H1 (cell line): Measurements from ENCODE around the gene CCNI2. TPM values are rescaled to one million over a fixed set of nuclear protein-coding genes. Genes with fewer than 3 reads are reported as not detected.

Experiments used
- CTCF ChIA-PET: fragments of 300-600 bp; sonication (Branson Sonifier 250); formaldehyde crosslinking; loops from one replicate; lab custom pipeline; 2021; ENCODE audit not compliant: partially characterized antibody; lab: Charles Lee
- POLR2A ChIA-PET: fragments of 300-600 bp; sonication (Branson Sonifier 250); formaldehyde crosslinking; loops from one replicate; lab custom pipeline; 2021; ENCODE audit warnings: inconsistent platforms; ENCODE audit not compliant: partially characterized antibody; lab: Charles Lee
- DNase-seq, 2 experiments: peaks; one replicate each; pipeline versions ENCODE4 v3.0.0 to v3.0.0-alpha.2; 2010 to 2022; ENCODE audit warnings: low spot score in 2 of 2, low read depth in 1 of 2, mixed read lengths in 1 of 2
- FAIRE-seq: peaks from 2 replicates; lab custom pipeline; 2011; peaks lifted over from hg19 to GRCh38; lab: Jason Lieb, UNC
- H2AFZ ChIP-seq: 2 replicates; pipeline ENCODE4 v1.8.1; 2012; ENCODE audit warnings: low read length, inconsistent platforms
- H2AK5ac ChIP-seq: 2 replicates; pipeline ENCODE4 v1.6.1; 2013; ENCODE audit warnings: low read depth, low read length
- H2BK120ac ChIP-seq: replicated peaks from 2 replicates; pipeline ENCODE3; 2013; ENCODE audit warnings: low read depth, low read length, inconsistent platforms
- H2BK12ac ChIP-seq: 2 replicates; pipeline ENCODE4 v1.6.1; 2013; ENCODE audit warnings: low read depth, low read length
- H2BK15ac ChIP-seq: 2 replicates; pipeline ENCODE4 v1.6.1; 2013; ENCODE audit warnings: low read length
- H2BK20ac ChIP-seq: 2 replicates; pipeline ENCODE4 v1.6.1; 2013; ENCODE audit warnings: low read length
- H2BK5ac ChIP-seq: 2 replicates; pipeline ENCODE4 v1.6.1; 2013; ENCODE audit warnings: low read depth, low read length
- H3K14ac ChIP-seq: 2 replicates; pipeline ENCODE4 v1.6.1; 2013; ENCODE audit warnings: inconsistent platforms; ENCODE audit not compliant: insufficient read length
- H3K18ac ChIP-seq: 2 replicates; pipeline ENCODE4 v1.6.1; 2013; ENCODE audit warnings: low read length; ENCODE audit errors: extremely low read depth
- H3K23ac ChIP-seq: 2 replicates; pipeline ENCODE4 v1.6.1; 2013; ENCODE audit warnings: inconsistent platforms; ENCODE audit not compliant: insufficient read length
- H3K23me2 ChIP-seq: 2 replicates; pipeline ENCODE4 v1.6.1; 2013; ENCODE audit warnings: low read depth, low read length
- H3K27ac ChIP-seq: 2 replicates; pipeline ENCODE4 v1.6.1; 2011; ENCODE audit warnings: low read depth, low read length, inconsistent platforms
- H3K27me3 ChIP-seq, 4 experiments: replicated peaks in 1 of 4; 1 replicate in 1 of 4; 2 replicates in 3 of 4; pipeline versions ENCODE4 v1.6.1 to v1.8.1; 2011 to 2013; ENCODE audit warnings: low read length in 3 of 4, mild to moderate bottlenecking in 3 of 4, inconsistent platforms in 2 of 4, mixed read lengths in 2 of 4, moderate library complexity in 1 of 4; ENCODE audit not compliant: control insufficient read depth in 3 of 4, insufficient read depth in 3 of 4; ENCODE audit errors: extremely low read depth in 1 of 4
- H3K36me3 ChIP-seq, 4 experiments: 2 replicates each; pipeline versions ENCODE4 v1.6.1 to v1.8.1; 2011 to 2013; ENCODE audit warnings: mild to moderate bottlenecking in 4 of 4, low read length in 3 of 4, moderate library complexity in 2 of 4, control low read depth in 1 of 4, inconsistent platforms in 1 of 4; ENCODE audit not compliant: insufficient read depth in 4 of 4, control insufficient read depth in 2 of 4
- H3K4ac ChIP-seq: replicated peaks from 2 replicates; pipeline ENCODE3; 2013; ENCODE audit warnings: low read length, low read depth, mixed read lengths, inconsistent platforms; ENCODE audit not compliant: insufficient read length
- H3K4me1 ChIP-seq, 4 experiments: replicated peaks in 1 of 4; 1 replicate in 1 of 4; 2 replicates in 3 of 4; pipeline versions ENCODE4 v1.6.1 to v1.8.1; 2011 to 2013; ENCODE audit warnings: low read length in 3 of 4, inconsistent platforms in 2 of 4, mixed read lengths in 1 of 4; ENCODE audit not compliant: insufficient read depth in 4 of 4, control insufficient read depth in 3 of 4
- H3K4me2 ChIP-seq, 2 experiments: 2 replicates each; pipeline versions ENCODE4 v1.6.1 to v1.8.1; 2011 to 2013; ENCODE audit warnings: low read depth in 2 of 2, low read length in 2 of 2, control low read depth in 1 of 2, inconsistent platforms in 1 of 2, mild to moderate bottlenecking in 1 of 2; ENCODE audit not compliant: insufficient read depth in 1 of 2
- H3K4me3 ChIP-seq, 4 experiments: fragments of 200-600, 300-600 bp in 1 of 4; sonication (generic), shearing (Covaris generic), sonication (Bioruptor Twin) in 1 of 4; 2 replicates each; pipeline versions ENCODE4 v1.5.1 to v1.8.1; 2011 to 2016; ENCODE audit warnings: low read length in 4 of 4, low read depth in 3 of 4, control low read depth in 2 of 4, inconsistent platforms in 2 of 4, mild to moderate bottlenecking in 2 of 4, mixed read lengths in 1 of 4, moderate library complexity in 1 of 4; ENCODE audit not compliant: insufficient read depth in 2 of 4; ENCODE audit errors: extremely low read depth in 1 of 4
- H3K56ac ChIP-seq: replicated peaks from 2 replicates; pipeline ENCODE3; 2013; ENCODE audit warnings: low read depth, mild to moderate bottlenecking, mixed read lengths, low read length, inconsistent platforms; ENCODE audit not compliant: insufficient read length
- H3K79me1 ChIP-seq: 2 replicates; pipeline ENCODE4 v1.6.1; 2013; ENCODE audit warnings: low read depth, low read length, control low read depth
- H3K79me2 ChIP-seq, 2 experiments: 2 replicates each; pipeline versions ENCODE4 v1.6.1 to v1.8.1; 2012 to 2013; ENCODE audit warnings: low read length in 2 of 2, mild to moderate bottlenecking in 2 of 2, inconsistent platforms in 1 of 2; ENCODE audit not compliant: insufficient read depth in 2 of 2, control insufficient read depth in 1 of 2
- H3K9ac ChIP-seq, 4 experiments: replicated peaks in 1 of 4; 1 replicate in 1 of 4; 2 replicates in 3 of 4; pipeline versions ENCODE4 v1.6.1 to v1.8.1; 2011 to 2013; ENCODE audit warnings: low read depth in 3 of 4, low read length in 3 of 4, control low read depth in 2 of 4, mild to moderate bottlenecking in 2 of 4, moderate library complexity in 2 of 4, inconsistent platforms in 1 of 4; ENCODE audit errors: extremely low read depth in 1 of 4
- H3K9me3 ChIP-seq, 2 experiments: 2 replicates each; pipeline versions ENCODE4 v1.6.1 to v1.8.1; 2012 to 2013; ENCODE audit warnings: mild to moderate bottlenecking in 2 of 2, moderate library complexity in 2 of 2, control low read depth in 1 of 2, inconsistent platforms in 1 of 2, low read depth in 1 of 2, low read length in 1 of 2, mixed read lengths in 1 of 2; ENCODE audit not compliant: insufficient read depth in 2 of 2
- H4K20me1 ChIP-seq, 2 experiments: replicated peaks in 1 of 2; 2 replicates each; pipeline versions ENCODE3 to v1.8.1; 2011 to 2013; ENCODE audit warnings: inconsistent platforms in 2 of 2, low read length in 2 of 2, mild to moderate bottlenecking in 1 of 2; ENCODE audit not compliant: insufficient read depth in 2 of 2, control insufficient read depth in 1 of 2
- H4K5ac ChIP-seq: 2 replicates; pipeline ENCODE4 v1.6.1; 2013; ENCODE audit warnings: low read length, low read depth, mixed read lengths, inconsistent platforms; ENCODE audit not compliant: insufficient read length
- H4K8ac ChIP-seq: 2 replicates; pipeline ENCODE4 v1.8.0; 2013; ENCODE audit warnings: mild to moderate bottlenecking, moderate library complexity, low read length, inconsistent platforms; ENCODE audit not compliant: insufficient read depth; ENCODE audit errors: extremely low read depth
- H4K91ac ChIP-seq: replicated peaks from 2 replicates; pipeline ENCODE3; 2013; ENCODE audit warnings: low read length, mixed read lengths, inconsistent platforms; ENCODE audit not compliant: insufficient read length
- BCL11A ChIP-seq, 2 experiments: IDR thresholded peaks; one replicate each; pipeline ENCODE4 v1.6.1; 2011; ENCODE audit warnings: low read depth in 2 of 2, low read length in 2 of 2, mild to moderate bottlenecking in 2 of 2
- CBX5 ChIP-seq: fragments of 300-800, 300-1000 bp; sonication (generic); IDR thresholded peaks from 2 replicates; pipeline ENCODE4 v1.7.1; 2016; ENCODE audit warnings: antibody characterized with exemption, low read length, low read depth
- CREB1 ChIP-seq: IDR thresholded peaks from 2 replicates; pipeline ENCODE4 v1.6.1; 2012; ENCODE audit warnings: inconsistent platforms
- E2F6 ChIP-seq: IDR thresholded peaks from 2 replicates; pipeline ENCODE4 v1.6.1; 2012; ENCODE audit warnings: inconsistent platforms
- EP300 ChIP-seq, 2 experiments: IDR thresholded peaks; 1 replicate in 1 of 2; 2 replicates in 1 of 2; pipeline ENCODE4 v1.6.1; 2011 to 2012; ENCODE audit warnings: low read depth in 2 of 2, low read length in 2 of 2, mild to moderate bottlenecking in 2 of 2, borderline replicate concordance in 1 of 2, inconsistent platforms in 1 of 2, moderate library complexity in 1 of 2
- KDM4A ChIP-seq: IDR thresholded peaks from one replicate; pipeline ENCODE4 v1.7.1; 2012; ENCODE audit warnings: low read depth, mild to moderate bottlenecking, moderate library complexity, low read length, inconsistent platforms; ENCODE audit not compliant: severe bottlenecking
- RFX5 ChIP-seq: IDR thresholded peaks from 2 replicates; pipeline ENCODE4 v1.6.1; 2011; ENCODE audit warnings: low read depth, low read length, improper control_type of control experiment, borderline replicate concordance
- TAF1 ChIP-seq: IDR thresholded peaks from 2 replicates; pipeline ENCODE4 v1.6.1; 2011; ENCODE audit warnings: mild to moderate bottlenecking, low read depth, low read length
- TAF7 ChIP-seq: optimal IDR thresholded peaks from 2 replicates; pipeline ENCODE3; 2011; ENCODE audit warnings: low read depth, mild to moderate bottlenecking, inconsistent platforms, low read length, moderate library complexity, borderline replicate concordance
- WGBS, 2 experiments: shearing (Covaris generic) in 1 of 2; methylation state at CpG; one replicate each; pipeline versions ENCODE4 v1.1.6 to v1.1.7; 2013 to 2015; ENCODE audit warnings: low lambda C conversion rate in 2 of 2, mixed read lengths in 2 of 2, inconsistent platforms in 1 of 2, low coverage in 1 of 2, missing lambda C conversion rate in 1 of 2; ENCODE audit not compliant: insufficient replicate concordance in 2 of 2, insufficient coverage in 1 of 2, insufficient read length in 1 of 2; ENCODE audit errors: extremely low coverage in 1 of 2, missing lambda C conversion rate in 1 of 2; 5-methylcytosine and 5-hydroxymethylcytosine counted together
- polyA plus RNA-seq, 7 experiments: library from polyadenylated mRNA; depleted of rRNA in 3 of 7; stranded (reverse) in 5 of 7; unstranded in 2 of 7; fragments of >200 nt in 5 of 7; fragments of 200-250 nt in 2 of 7; gene quantifications; 1 replicate in 5 of 7; 2 replicates in 1 of 7; 4 replicates in 1 of 7; pipeline versions ENCODE4 v1.2.1 to v1.2.3, GENCODE V29; 2011 to 2013; ENCODE audit warnings: missing spikeins in 2 of 7, mixed read lengths in 2 of 7
- total RNA-seq: library from RNA; stranded (reverse); fragmentation: NEBNext Ultra II Directional; extraction: Animal tissue kit (Norgen Biotek cat#: 25700); gene quantifications from 2 replicates; pipeline ENCODE4 v1.2.1, GENCODE V29; 2021

The CCNI2 gene
- total and polyA plus RNA-seq, 2 of the 8 experiments (the other 6 are each of a cell fraction or from before 2014, with no cell fraction given): 1.3 to 1.4 TPM

- no peak overlapping the region for H4K8ac ChIP-seq
- no peaks in the 10 kb centered on the region for H3K36me3 ChIP-seq
- TF ChIP-seq CREB1 (no peak), RFX5 (no peak), TAF1 (no peak), E2F6 (no peak), BCL11A (IDR thresholded peaks at IDR 0.05; ENCODE audit: low read depth in 2 of 2, low read length in 2 of 2) (no peak), EP300 (IDR thresholded peaks at IDR 0.05; ENCODE audit: borderline replicate concordance in 1 of 2, low read depth in 2 of 2, low read length in 2 of 2) (no peak), TAF7 (no peak), CBX5 (no peak), KDM4A (no peak)
- H3K4me1 ChIP-seq: no peaks in the 10 kb centered on the region
- H3K23ac ChIP-seq: no peak overlapping the region
- POLR2A ChIA-PET: no interaction called here
- H3K27me3 ChIP-seq: peaks cover 0 to 1% (median 0%) of the 10 kb centered on the region in 4 experiments; a peak in 1 of 7 replicates
- H2BK120ac ChIP-seq: no peak overlapping the region
- H3K23me2 ChIP-seq: peaks cover 2% of the 10 kb centered on the region; the same call in 1 of the 2 replicates
- no peak overlapping the region for H2BK15ac ChIP-seq
- H3K4ac ChIP-seq: no peak overlapping the region
- no peak overlapping the region for H3K4me2 ChIP-seq
- no peak overlapping the region for H2BK20ac ChIP-seq
- no peak overlapping the region for H3K4me3 ChIP-seq
- WGBS, 2 experiments: 88% methylated on average over 2 of the region's 2 CpGs; no CpG with 5 or more reads in 1 of the 2 experiments
- H2AFZ ChIP-seq: no peak overlapping the region
- no peak overlapping the region for H3K27ac ChIP-seq
- H3K56ac ChIP-seq: no peak overlapping the region
- no peaks in the 10 kb centered on the region for H4K20me1 ChIP-seq
- DNase-seq (no peak), FAIRE-seq (no peak)
- CTCF ChIA-PET: interaction anchor here (1.3 to 1.7 kb wide), 4 partner anchors 8 to 29 kb away, joined by 4 to 5 read pairs (median 4); no protein-coding TSS in a partner anchor
- no peaks in the 10 kb centered on the region for H3K79me2 ChIP-seq
- no peak overlapping the region for H2BK5ac ChIP-seq
- H3K79me1 ChIP-seq: no peaks in the 10 kb centered on the region
- no peak overlapping the region for H3K18ac ChIP-seq
- no peak overlapping the region for H3K9ac ChIP-seq
- no peak overlapping the region for H2AK5ac ChIP-seq
- no peak overlapping the region for H3K14ac ChIP-seq
- H2BK12ac ChIP-seq: no peak overlapping the region
- H3K9me3 ChIP-seq: no peaks in the 10 kb centered on the region
- no peak overlapping the region for H4K5ac ChIP-seq
- H4K91ac ChIP-seq: no peak overlapping the region
These were observed 52.2 kb downstream of the CCNI2 start for GRCh38 chr5:132799392-132799791.
